Heart left ventricle (tissue), 13 donors: ENCODE data around the gene FAM222A.

Experiments used
- POLR2A ChIP-seq, 2 donors: fragments of 450-650 bp; IDR thresholded peaks; one replicate each; pipeline ENCODE4 v1.6.1; 2017; ENCODE audit warnings: antibody characterized with exemption in 2 of 2, mild to moderate bottlenecking in 2 of 2, moderate library complexity in 2 of 2
- TF ChIP-seq, protein P1 (sequence below), 12 donors: fragments of 200-600 bp; sonication (generic) in 4 of 12; IDR thresholded peaks; one replicate each; pipeline versions ENCODE4 v1.5.0 to v1.8.0; 2018 to 2022; ENCODE audit warnings: antibody characterized with exemption in 12 of 12, mild to moderate bottlenecking in 5 of 12
- donor health status: ischemic (EF 13 %, LVEDD 7.1; RV severe dilation, severe dysfunction).
- donor health status: DM: no; HTN: yes; CAD: no.
- donor health status: DM: no; HTN: no; CAD: no.
- donor health status: ischemic (EF 25% LVEDD 6.9; RV normal size, moderate dysfunction).
- donor health status: ischemic (EF 25% LVEDD 5.7; RV mildly dilated, moderate dysfunction).
- donor health status: ischemic (EF 35%, LVEDD 5.7; RV mildly dilated, moderate dysfunction).
- donor health status: nonischemic (EF 11% LVEDD 7.7; RV severe dilation, severe dysfunction).
- donor health status: DM: yes; HTN: yes; CAD: no.
- donor health status: PGD.
- donor health status: ischemic (EF 29% LVEDD 5.4; RV normal size, mild dysfunction).
- donor health status: nonischemic (EF 23%, LVEDD 6.1; RV moderate dilation, normal function).

- TF ChIP-seq, protein P1, sequence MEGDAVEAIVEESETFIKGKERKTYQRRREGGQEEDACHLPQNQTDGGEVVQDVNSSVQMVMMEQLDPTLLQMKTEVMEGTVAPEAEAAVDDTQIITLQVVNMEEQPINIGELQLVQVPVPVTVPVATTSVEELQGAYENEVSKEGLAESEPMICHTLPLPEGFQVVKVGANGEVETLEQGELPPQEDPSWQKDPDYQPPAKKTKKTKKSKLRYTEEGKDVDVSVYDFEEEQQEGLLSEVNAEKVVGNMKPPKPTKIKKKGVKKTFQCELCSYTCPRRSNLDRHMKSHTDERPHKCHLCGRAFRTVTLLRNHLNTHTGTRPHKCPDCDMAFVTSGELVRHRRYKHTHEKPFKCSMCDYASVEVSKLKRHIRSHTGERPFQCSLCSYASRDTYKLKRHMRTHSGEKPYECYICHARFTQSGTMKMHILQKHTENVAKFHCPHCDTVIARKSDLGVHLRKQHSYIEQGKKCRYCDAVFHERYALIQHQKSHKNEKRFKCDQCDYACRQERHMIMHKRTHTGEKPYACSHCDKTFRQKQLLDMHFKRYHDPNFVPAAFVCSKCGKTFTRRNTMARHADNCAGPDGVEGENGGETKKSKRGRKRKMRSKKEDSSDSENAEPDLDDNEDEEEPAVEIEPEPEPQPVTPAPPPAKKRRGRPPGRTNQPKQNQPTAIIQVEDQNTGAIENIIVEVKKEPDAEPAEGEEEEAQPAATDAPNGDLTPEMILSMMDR (IDR thresholded peaks at IDR 0.05), result peak; percentile 91 to 99 (median 98)
- no peak for TF ChIP-seq POLR2A (IDR thresholded peaks at IDR 0.05)
Measured at GRCh38 chr12:109804820-109805761, 91.5 kb downstream of the FAM222A start.
